Gastrocnemius medialis (tissue), 4 donors: ENCODE measurements around the gene SPPL3. TPM values are rescaled to one million over a fixed set of nuclear protein-coding genes. Genes with fewer than 3 reads are reported as not detected.

Source experiments
- ATAC-seq, 2 donors: fragments of 150-250 bp; one replicate each; pipeline ENCODE4 v1.9.1; 2016
- DNase-seq, 2 donors: peaks; one replicate each; pipeline ENCODE4 v3.0.0-alpha.2; 2019
- H3K27ac ChIP-seq, 4 donors: fragments of 200-600 bp; sonication (generic); 1 replicate in 1 of 4; 2 replicates in 3 of 4; pipeline ENCODE4 v1.5.1; 2016 to 2018; ENCODE audit warnings: mild to moderate bottlenecking in 2 of 4, moderate library complexity in 1 of 4
- H3K27me3 ChIP-seq, 3 donors: fragments of 200-600 bp; sonication (generic) in 2 of 3; 1 replicate in 1 of 3; 2 replicates in 2 of 3; pipeline versions ENCODE4 v1.5.1 to v1.6.0; 2016 to 2019; ENCODE audit warnings: mild to moderate bottlenecking in 1 of 3, moderate library complexity in 1 of 3
- H3K36me3 ChIP-seq, 2 donors: fragments of 200-600 bp; sonication (generic) in 1 of 2; one replicate each; pipeline ENCODE4 v1.5.1; 2017 to 2018
- H3K4me1 ChIP-seq, 2 donors: fragments of 200-600 bp; sonication (generic) in 1 of 2; one replicate each; pipeline ENCODE4 v1.5.1; 2016 to 2017; ENCODE audit warnings: mild to moderate bottlenecking in 2 of 2
- H3K4me3 ChIP-seq, 4 donors: fragments of 200-600 bp; sonication (generic) in 3 of 4; 1 replicate in 1 of 4; 2 replicates in 3 of 4; pipeline ENCODE4 v1.5.1; 2016 to 2019; ENCODE audit warnings: mild to moderate bottlenecking in 2 of 4
- H3K9me3 ChIP-seq, 3 donors: fragments of 200-600 bp; sonication (generic) in 2 of 3; 1 replicate in 1 of 3; 2 replicates in 2 of 3; pipeline ENCODE4 v1.5.1; 2016 to 2019
- CTCF ChIP-seq, 5 experiments: fragments of 450-650 bp in 3 of 5; fragments of 200-600 bp in 2 of 5; sonication (generic) in 2 of 5; IDR thresholded peaks in 4 of 5; conservative IDR thresholded peaks in 1 of 5; 1 replicate in 4 of 5; 2 replicates in 1 of 5; pipeline ENCODE4 v1.5.1; 2016 to 2019; ENCODE audit warnings: antibody characterized with exemption in 5 of 5, mild to moderate bottlenecking in 3 of 5, moderate library complexity in 3 of 5
- POLR2A ChIP-seq, 2 donors: fragments of 450-650 bp; IDR thresholded peaks; one replicate each; pipeline ENCODE4 v1.6.1; 2017; ENCODE audit warnings: antibody characterized with exemption in 2 of 2, mild to moderate bottlenecking in 2 of 2, moderate library complexity in 2 of 2
- in situ Hi-C, 4 donors: fragments of 200-750 bp; cut with MboI; loops; one replicate each; pipeline versions ENCODE4 v1.15.0 to v1.8.0; 2017; ENCODE audit warnings: low sequenced_read_pairs in 4 of 4
- intact Hi-C: fragments of 100-400 bp; cut with DNase I; formaldehyde crosslinking; loops from one replicate; pipeline ENCODE4 v1.15.1; 2023; ENCODE audit warnings: low total_unique reads
- total RNA-seq, 4 donors: library from RNA; depleted of rRNA; stranded (reverse); fragments of >200 nt; gene quantifications; one replicate each; pipeline versions ENCODE4 v1.1.0 to v1.2.3, GENCODE V29; 2016

Gene SPPL3
- total RNA-seq, 4 donors from 2014 or later: 10.1 to 21.3 (median 10.6) TPM

DNA sequence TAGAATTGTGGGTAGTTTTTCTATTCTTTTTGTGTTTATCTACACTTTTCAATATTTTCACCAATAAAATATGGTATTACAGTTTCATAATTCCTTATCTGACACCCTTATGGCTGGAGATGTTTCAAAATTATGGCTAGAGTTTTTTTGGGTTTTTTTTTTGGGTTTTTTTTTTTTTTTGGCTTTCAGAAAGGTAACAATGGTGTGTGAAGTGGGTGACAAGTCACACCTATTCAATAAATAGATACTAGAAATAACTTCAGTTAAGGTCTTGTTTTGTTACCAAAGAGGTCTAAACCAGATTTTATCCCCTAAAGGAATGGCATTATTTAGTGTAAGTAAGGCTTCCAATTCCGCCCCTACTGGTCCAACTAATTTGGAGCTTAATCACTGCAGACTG lies 19.5 kb downstream of the SPPL3 start:
- Histone ChIP-seq H3K36me3 (no peaks in the 10 kb centered on the region), H3K4me3 (no peak overlapping the region), H3K4me1 (peaks cover 0 to 19% of the 10 kb centered on the region in 2 donors), H3K9me3 (no peaks in the 10 kb centered on the region), H3K27ac (no peak overlapping the region), H3K27me3 (no peaks in the 10 kb centered on the region)
- in situ Hi-C loops: no loop called here
- intact Hi-C loops: no loop called here
- no peak for DNase-seq
- no peak for ATAC-seq
- no peak for TF ChIP-seq POLR2A (IDR thresholded peaks at IDR 0.05)
- TF ChIP-seq CTCF (IDR thresholded peaks at IDR 0.05 in 4 of 5, conservative IDR thresholded peaks at IDR 0.05 in 1 of 5): no peak

DNA sequence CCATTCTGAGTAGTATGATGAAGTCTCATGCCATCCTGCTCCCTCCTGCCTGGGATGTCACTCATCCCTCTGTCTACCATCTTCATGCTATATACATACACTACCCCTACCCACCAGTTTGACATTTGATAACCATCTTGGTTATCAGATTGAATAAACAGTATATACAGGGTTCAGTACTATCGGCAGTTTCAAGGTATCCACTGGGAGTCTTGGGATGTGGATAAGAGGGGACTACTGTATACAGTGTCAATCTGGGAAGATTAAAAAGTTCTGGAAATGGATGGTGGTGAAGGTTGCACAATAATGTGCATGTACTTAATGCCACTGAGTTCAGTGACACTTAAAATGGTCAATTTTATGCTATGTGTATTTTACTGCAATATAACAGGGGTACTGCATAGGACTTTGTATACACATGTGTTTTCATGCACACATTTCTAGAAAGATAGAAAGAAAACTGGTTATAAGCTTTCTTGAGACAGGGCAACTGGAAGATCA lies 22.1 kb downstream of the SPPL3 start:
- TF ChIP-seq POLR2A (IDR thresholded peaks at IDR 0.05): no peak
- TF ChIP-seq CTCF (IDR thresholded peaks at IDR 0.05 in 4 of 5, conservative IDR thresholded peaks at IDR 0.05 in 1 of 5): no peak
- no peak overlapping the region for H3K27ac ChIP-seq
- H3K36me3 ChIP-seq: no peaks in the 10 kb centered on the region
- no peaks in the 10 kb centered on the region for H3K27me3 ChIP-seq
- DNase-seq (no peak), ATAC-seq (no peak)
- H3K4me3 ChIP-seq: no peak overlapping the region
- in situ Hi-C loops (no loop called here), intact Hi-C loops (no loop called here)
- peaks cover 0 to 5% of the 10 kb centered on the region in 2 donors for H3K4me1 ChIP-seq
- no peaks in the 10 kb centered on the region for H3K9me3 ChIP-seq

DNA sequence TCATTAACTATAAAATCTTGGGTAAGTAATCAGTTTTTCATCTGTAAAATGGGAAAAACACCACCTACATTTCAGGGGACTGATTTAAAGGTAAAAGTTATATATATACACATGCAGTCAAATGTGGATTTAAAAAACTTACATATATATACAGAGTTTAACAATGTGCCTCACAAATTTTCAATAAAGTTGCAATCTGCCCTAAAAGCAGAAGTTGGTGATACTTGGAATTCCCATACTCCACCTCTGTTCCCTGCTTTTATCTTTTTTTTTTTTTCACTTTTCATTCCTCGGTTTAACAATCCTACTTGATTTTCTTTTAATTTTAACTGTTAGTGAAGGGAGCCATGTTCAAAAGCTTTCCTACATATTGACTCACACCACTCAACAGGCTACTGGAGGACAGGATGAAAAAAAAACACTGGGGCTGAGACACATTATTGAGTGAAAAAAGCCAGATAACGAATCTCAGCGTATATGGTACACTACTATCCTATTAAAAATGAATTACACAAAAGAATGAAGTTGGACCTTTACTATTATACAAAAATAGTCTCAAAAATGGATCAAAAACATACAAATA lies 24.3 kb downstream of the SPPL3 start:
- TF ChIP-seq POLR2A (IDR thresholded peaks at IDR 0.05): no peak
- TF ChIP-seq CTCF (IDR thresholded peaks at IDR 0.05 in 4 of 5, conservative IDR thresholded peaks at IDR 0.05 in 1 of 5): no peak
- no peak overlapping the region for H3K27ac ChIP-seq
- H3K36me3 ChIP-seq: no peaks in the 10 kb centered on the region
- H3K9me3 ChIP-seq: no peaks in the 10 kb centered on the region
- in situ Hi-C loops (no loop called here), intact Hi-C loops (no loop called here)
- peaks cover 2 to 7% of the 10 kb centered on the region in 2 donors for H3K4me1 ChIP-seq
- H3K27me3 ChIP-seq: no peaks in the 10 kb centered on the region
- H3K4me3 ChIP-seq: no peak overlapping the region
- DNase-seq (no peak), ATAC-seq (no peak)

DNA sequence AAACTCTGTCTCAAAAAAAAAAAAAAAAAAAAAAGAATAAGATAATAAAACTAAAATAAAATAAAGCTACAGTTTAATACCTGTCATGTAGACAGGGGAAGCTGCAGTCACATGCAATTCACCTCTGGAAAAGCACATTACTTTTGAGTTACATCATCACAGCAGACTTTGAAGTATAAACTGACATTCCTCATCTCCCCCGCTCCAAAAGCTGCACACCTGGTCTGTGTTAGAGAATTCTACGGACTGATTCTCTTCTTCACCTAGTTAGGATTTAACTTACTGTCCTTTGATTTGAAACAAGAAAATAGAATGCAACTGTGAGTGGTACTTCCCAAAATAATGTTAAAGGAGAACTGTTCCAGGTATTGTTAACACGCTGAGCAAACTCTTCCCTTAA lies 25.1 kb downstream of the SPPL3 start:
- H3K27me3 ChIP-seq: no peaks in the 10 kb centered on the region
- no peak for TF ChIP-seq POLR2A (IDR thresholded peaks at IDR 0.05)
- TF ChIP-seq CTCF (IDR thresholded peaks at IDR 0.05 in 4 of 5, conservative IDR thresholded peaks at IDR 0.05 in 1 of 5): no peak
- intact Hi-C loops: no loop called here
- DNase-seq: no peak
- in situ Hi-C loops: no loop called here
- ATAC-seq: no peak
- H3K4me1 ChIP-seq: peaks cover 6 to 12% of the 10 kb centered on the region in 2 donors
- no peak overlapping the region for H3K4me3 ChIP-seq
- H3K9me3 ChIP-seq: no peaks in the 10 kb centered on the region
- no peak overlapping the region for H3K27ac ChIP-seq
- H3K36me3 ChIP-seq: no peaks in the 10 kb centered on the region
